Hepatocyte (in vitro differentiated cells): ENCODE measurements around the gene MSL3B.

Experiments used
- CTCF ChIP-seq: fragments of 200-600 bp; sonication (generic); IDR thresholded peaks from 2 replicates; pipeline ENCODE4 v1.5.1; 2016; ENCODE audit warnings: antibody characterized with exemption, mild to moderate bottlenecking; ENCODE audit not compliant: poor library complexity
- EZH2 ChIP-seq: fragments of 200-600 bp; sonication (generic); IDR thresholded peaks from 2 replicates; pipeline ENCODE4 v1.6.1; 2016; ENCODE audit warnings: antibody characterized with exemption, mild to moderate bottlenecking, borderline replicate concordance
- EZH2phosphoT487 ChIP-seq: fragments of 200-600 bp; sonication (generic); IDR thresholded peaks from one replicate; pipeline ENCODE4 v1.6.1; 2018; ENCODE audit warnings: antibody characterized with exemption, mild to moderate bottlenecking, low read depth, moderate library complexity; ENCODE audit not compliant: unreplicated experiment, severe bottlenecking

- TF ChIP-seq CTCF (no peak), EZH2 (no peak), EZH2phosphoT487 (no peak)
Measured at GRCh38 chr2:233819884-233820773, 48.1 kb downstream of the MSL3B start.
